Naive B cell (primary cell): ENCODE measurements around the gene MRFAP1. TPM values are rescaled to one million over a fixed set of nuclear protein-coding genes. Genes with fewer than 3 reads are reported as not detected.

ENCODE experiments used
- ATAC-seq, 2 donors: fragments of 150-1000 bp; cut with Tn5 transposase; 2 replicates each; pipeline ENCODE4 v1.10.0; 2021; ENCODE audit warnings: low read depth in 2 of 2, mild to moderate bottlenecking in 2 of 2, moderate library complexity in 2 of 2
- DNase-seq: peaks from one replicate; pipeline ENCODE4 v3.0.0; 2022
- H3K27ac Mint-ChIP-seq, 6 donors: one replicate each; pipeline ENCODE4 v1.8.0; 2020 to 2022; ENCODE audit warnings: mild to moderate bottlenecking in 6 of 6, mixed read lengths in 6 of 6, moderate library complexity in 5 of 6, inconsistent platforms in 2 of 6
- H3K27me3 Mint-ChIP-seq, 3 donors: one replicate each; pipeline ENCODE4 v1.8.0; 2021 to 2022; ENCODE audit warnings: mixed read lengths in 3 of 3, mild to moderate bottlenecking in 1 of 3
- H3K36me3 Mint-ChIP-seq, 2 donors: one replicate each; pipeline ENCODE4 v1.8.0; 2020 to 2022; ENCODE audit warnings: mixed read lengths in 2 of 2, inconsistent platforms in 1 of 2, mild to moderate bottlenecking in 1 of 2
- H3K4me1 Mint-ChIP-seq, 3 donors: one replicate each; pipeline ENCODE4 v1.8.0; 2020 to 2022; ENCODE audit warnings: mixed read lengths in 3 of 3, inconsistent platforms in 1 of 3, mild to moderate bottlenecking in 1 of 3, moderate library complexity in 1 of 3
- H3K4me3 Mint-ChIP-seq, 8 donors: one replicate each; pipeline ENCODE4 v1.8.0; 2020 to 2022; ENCODE audit warnings: mild to moderate bottlenecking in 8 of 8, mixed read lengths in 8 of 8, moderate library complexity in 8 of 8, inconsistent platforms in 2 of 8
- H3K9me3 Mint-ChIP-seq, 7 donors: one replicate each; pipeline ENCODE4 v1.8.0; 2020 to 2022; ENCODE audit warnings: mixed read lengths in 7 of 7, mild to moderate bottlenecking in 5 of 7, inconsistent platforms in 2 of 7, moderate library complexity in 1 of 7
- polyA plus RNA-seq, 6 donors: library from polyadenylated mRNA; unstranded; fragments of 300-500 nt; fragmentation: Illumina TruSeq; gene quantifications; one replicate each; pipeline ENCODE4 v1.2.3, GENCODE V29; 2021; ENCODE audit warnings: low read depth in 6 of 6

Gene MRFAP1
- polyA plus RNA-seq, 6 donors from 2014 or later = 156 to 214 (median 164) TPM

- Mint-ChIP-seq H3K4me3 (peak overlapping the region in 1 of 8 donors; percentile 48), H3K9me3 (no peaks in the 10 kb centered on the region), H3K4me1 (peaks cover 0 to 10% (median 0%) of the 10 kb centered on the region in 3 donors), H3K27ac (peak overlapping the region in 3 of 6 donors; percentile 26 to 74 (median 63)), H3K27me3 (peaks cover 0 to 23% (median 8%) of the 10 kb centered on the region in 3 donors), H3K36me3 (no peaks in the 10 kb centered on the region)
- DNase-seq (no peak), ATAC-seq (no peak)
Measured at GRCh38 chr4:6687947-6688878, 47.7 kb downstream of the MRFAP1 start.

- H3K4me1 Mint-ChIP-seq = peaks cover 0 to 10% (median 1%) of the 10 kb centered on the region in 3 donors
Measured at GRCh38 chr4:6688879-6689505, 48.5 kb downstream of the MRFAP1 start.

DNA sequence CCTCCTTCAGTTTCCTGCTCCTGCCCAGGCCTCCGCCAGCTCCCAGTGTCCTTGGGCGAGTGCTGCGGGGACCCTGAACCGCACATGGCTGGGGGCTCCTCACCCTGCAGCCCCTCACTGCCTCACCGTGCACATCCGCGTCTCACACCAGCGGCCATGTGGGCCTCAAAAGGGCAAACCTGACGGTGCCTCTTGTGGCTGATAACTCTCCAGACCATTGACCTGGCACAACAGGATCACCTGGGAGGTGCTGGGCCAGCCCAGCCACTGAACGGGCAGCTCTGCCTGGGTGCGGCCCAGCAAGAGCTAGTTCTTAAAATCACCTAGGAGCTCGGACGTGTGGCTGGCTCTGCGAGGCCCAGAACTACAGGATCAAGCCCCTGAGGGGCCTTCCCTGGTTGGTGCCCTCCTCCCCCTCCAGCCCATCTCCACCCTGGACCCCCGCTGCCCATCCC lies 49.0 kb downstream of the MRFAP1 start:
- Mint-ChIP-seq H3K27ac (no peak overlapping the region), H3K4me3 (no peak overlapping the region), H3K9me3 (no peaks in the 10 kb centered on the region), H3K36me3 (no peaks in the 10 kb centered on the region), H3K4me1 (peaks cover under 1 to 10% (median 2%) of the 10 kb centered on the region in 3 donors), H3K27me3 (peaks cover 0 to 23% (median 8%) of the 10 kb centered on the region in 3 donors)
- DNase-seq = no peak
- no peak for ATAC-seq

More at GRCh38 chr4:6688879-6689505, 48.5 kb downstream of the MRFAP1 start:
- H3K36me3 Mint-ChIP-seq = no peaks in the 10 kb centered on the region
- no peaks in the 10 kb centered on the region for H3K9me3 Mint-ChIP-seq
- H3K4me3 Mint-ChIP-seq = no peak overlapping the region
- peaks cover 0 to 23% (median 8%) of the 10 kb centered on the region in 3 donors for H3K27me3 Mint-ChIP-seq
- no peak overlapping the region for H3K27ac Mint-ChIP-seq
- ATAC-seq (no peak), DNase-seq (no peak)

Other genes with a start within 250 kb of the MRFAP1 start
- gene PPP2R2C, start 168.1 kb upstream of the MRFAP1 start, polyA plus RNA-seq = not detected
- 10 to 100 TPM; 10.8 to 26.1 (median 16.3) TPM for gene MAN2B2, start 65.5 kb upstream of the MRFAP1 start, polyA plus RNA-seq
- 1 to 10 TPM in 1 of 6 donors, not detected in 5; 2.5 TPM for gene S100P, start 53.2 kb downstream of the MRFAP1 start, polyA plus RNA-seq
- 10 to 100 TPM; 46.6 to 81.8 (median 71.3) TPM for gene MRFAP1L1, start 69.2 kb downstream of the MRFAP1 start, polyA plus RNA-seq
- 10 to 100 TPM; 70.2 to 93.2 (median 79.6) TPM for gene BLOC1S4, start 75.5 kb downstream of the MRFAP1 start, polyA plus RNA-seq
- gene KIAA0232, start 142.0 kb downstream of the MRFAP1 start, polyA plus RNA-seq = 10 to 100 TPM in 2 of 6 donors, 1 to 10 TPM in 3, not detected in 1; 5.8 to 14.6 (median 8.3) TPM